Measurements from ENCODE around the gene KCNJ15. TPM values are rescaled to one million over a fixed set of nuclear protein-coding genes. Genes with fewer than 3 reads are reported as not detected.

Gene KCNJ15
- total RNA-seq, 1 donor from 2014 or later, result 2.2 TPM

DNA sequence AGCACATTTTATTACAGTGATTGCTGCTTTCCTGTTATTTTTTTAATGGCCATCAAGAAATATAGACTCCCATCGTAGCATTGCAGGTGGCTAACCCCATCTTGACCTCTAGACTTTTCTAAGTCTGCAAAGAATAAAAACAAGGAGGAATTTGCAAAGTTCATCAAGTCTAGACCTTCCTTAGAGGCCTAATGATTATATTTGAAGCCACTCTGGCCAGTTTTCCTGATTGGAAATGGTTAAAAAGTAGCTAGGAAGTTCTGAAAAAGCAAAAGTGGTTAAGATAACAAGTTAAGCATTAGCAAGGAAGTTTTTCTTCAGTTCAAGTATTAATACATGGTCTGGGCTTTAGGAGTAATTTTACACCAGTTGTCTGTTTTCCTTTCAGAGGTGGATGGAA lies 16.7 kb upstream of the KCNJ15 start:
- no peak for TF ChIP-seq CTCF (IDR thresholded peaks at IDR 0.05; ENCODE audit: unreplicated experiment)

DNA sequence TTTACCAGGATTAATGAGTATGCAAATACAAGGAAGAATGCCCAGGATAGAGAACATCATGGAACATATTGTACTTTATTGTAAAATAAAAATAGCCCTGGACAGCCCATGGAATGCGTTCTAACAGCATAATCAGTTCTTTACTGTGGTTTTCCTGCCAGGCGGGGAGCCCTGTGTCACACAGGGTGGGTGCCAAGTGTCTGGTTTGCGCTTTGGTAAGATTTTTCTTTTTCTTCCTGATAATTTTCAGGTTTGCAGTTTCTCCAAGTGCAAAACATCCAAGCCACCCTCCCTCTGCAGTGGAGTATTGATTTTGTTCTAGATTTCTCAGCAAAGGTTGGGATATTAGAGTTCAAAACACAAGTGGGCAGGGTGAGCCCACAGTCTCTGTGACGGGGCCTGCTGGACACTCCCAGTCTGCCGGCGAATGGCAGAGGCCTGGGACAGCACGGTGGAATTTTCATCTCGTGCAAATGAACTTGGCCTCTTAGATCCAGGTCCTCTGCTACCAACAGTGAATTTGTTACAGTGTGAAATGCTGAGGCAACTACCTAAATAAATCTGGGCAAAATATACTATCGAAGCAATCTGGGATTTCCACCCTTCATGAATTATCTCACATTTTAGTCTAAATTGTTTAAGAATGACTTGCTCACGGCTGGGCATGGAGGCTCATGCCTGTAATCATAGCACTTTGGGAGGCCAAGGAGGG lies 15.6 kb upstream of the KCNJ15 start:
- H3K36me3 Mint-ChIP-seq (ENCODE audit: insufficient read depth), result no peaks in the 10 kb centered on the region
- no peaks in the 10 kb centered on the region for H3K27me3 Mint-ChIP-seq
- no peak for TF ChIP-seq CTCF (IDR thresholded peaks at IDR 0.05; ENCODE audit: unreplicated experiment)
- no peak for DNase-seq (ENCODE audit: low spot score, unreplicated experiment)
- peaks cover 22% of the 10 kb centered on the region for H3K4me1 Mint-ChIP-seq (ENCODE audit: low read depth)
- H3K9me3 Mint-ChIP-seq (ENCODE audit: low read depth), result no peaks in the 10 kb centered on the region
- H3K4me3 Mint-ChIP-seq (ENCODE audit: low read depth), result no peak overlapping the region
- H3K27ac Mint-ChIP-seq, result no peak overlapping the region

More for the DNA sequence above, 16.7 kb upstream of the KCNJ15 start:
- H3K4me3 Mint-ChIP-seq (ENCODE audit: low read depth), result peak overlapping the region; percentile 15
- no peak for DNase-seq (ENCODE audit: low spot score, unreplicated experiment)
- H3K4me1 Mint-ChIP-seq (ENCODE audit: low read depth), result peaks cover 22% of the 10 kb centered on the region
- H3K9me3 Mint-ChIP-seq (ENCODE audit: low read depth), result no peaks in the 10 kb centered on the region
- H3K36me3 Mint-ChIP-seq (ENCODE audit: insufficient read depth), result no peaks in the 10 kb centered on the region
- peak overlapping the region; percentile 56 for H3K27ac Mint-ChIP-seq
- H3K27me3 Mint-ChIP-seq, result no peaks in the 10 kb centered on the region

- H3K4me3 Mint-ChIP-seq (ENCODE audit: low read depth), result no peak overlapping the region
- no peak for DNase-seq (ENCODE audit: low spot score, unreplicated experiment)
- peaks cover 2% of the 10 kb centered on the region for H3K9me3 Mint-ChIP-seq (ENCODE audit: low read depth)
- no peak overlapping the region for H3K27ac Mint-ChIP-seq
- no peak for TF ChIP-seq CTCF (IDR thresholded peaks at IDR 0.05; ENCODE audit: unreplicated experiment)
- H3K36me3 Mint-ChIP-seq (ENCODE audit: insufficient read depth), result no peaks in the 10 kb centered on the region
- peaks cover 22% of the 10 kb centered on the region for H3K4me1 Mint-ChIP-seq (ENCODE audit: low read depth)
- no peaks in the 10 kb centered on the region for H3K27me3 Mint-ChIP-seq
These were observed 14.7 kb upstream of the KCNJ15 start for GRCh38 chr21:38242061-38242460.

- Mint-ChIP-seq H3K36me3 (ENCODE audit: insufficient read depth) (no peaks in the 10 kb centered on the region), H3K4me3 (ENCODE audit: low read depth) (no peak overlapping the region), H3K27me3 (no peaks in the 10 kb centered on the region), H3K4me1 (ENCODE audit: low read depth) (peaks cover 31% of the 10 kb centered on the region), H3K27ac (no peak overlapping the region), H3K9me3 (ENCODE audit: low read depth) (peaks cover 4% of the 10 kb centered on the region)
- no peak for TF ChIP-seq CTCF (IDR thresholded peaks at IDR 0.05; ENCODE audit: unreplicated experiment)
- DNase-seq (ENCODE audit: low spot score, unreplicated experiment), result no peak
These were observed 12.9 kb upstream of the KCNJ15 start for GRCh38 chr21:38243732-38244406.

- Mint-ChIP-seq H3K4me3 (ENCODE audit: low read depth) (no peak overlapping the region), H3K9me3 (ENCODE audit: low read depth) (peaks cover 4% of the 10 kb centered on the region), H3K4me1 (ENCODE audit: low read depth) (peaks cover 32% of the 10 kb centered on the region), H3K27me3 (no peaks in the 10 kb centered on the region), H3K27ac (no peak overlapping the region), H3K36me3 (ENCODE audit: insufficient read depth) (no peaks in the 10 kb centered on the region)
- TF ChIP-seq CTCF (IDR thresholded peaks at IDR 0.05; ENCODE audit: unreplicated experiment), result no peak
- DNase-seq (ENCODE audit: low spot score, unreplicated experiment), result no peak
These were observed 12.4 kb upstream of the KCNJ15 start for GRCh38 chr21:38244407-38244787.
